COLO829 (cell line): Measurements from ENCODE around the gene SH3D19.
A peak's percentile ranks its signal among the peaks of the same experiment; 100 is the strongest.
"Not testable (repeated sequence)": the region's sequence is repeated elsewhere in the genome, so short reads cannot be mapped to it uniquely, and the experiment has no call there.

ENCODE experiments used
- DNase-seq: peaks from one replicate; pipeline ENCODE4 v3.0.0; 2012; ENCODE audit warnings: low spot score

Gene SH3D19

DNA sequence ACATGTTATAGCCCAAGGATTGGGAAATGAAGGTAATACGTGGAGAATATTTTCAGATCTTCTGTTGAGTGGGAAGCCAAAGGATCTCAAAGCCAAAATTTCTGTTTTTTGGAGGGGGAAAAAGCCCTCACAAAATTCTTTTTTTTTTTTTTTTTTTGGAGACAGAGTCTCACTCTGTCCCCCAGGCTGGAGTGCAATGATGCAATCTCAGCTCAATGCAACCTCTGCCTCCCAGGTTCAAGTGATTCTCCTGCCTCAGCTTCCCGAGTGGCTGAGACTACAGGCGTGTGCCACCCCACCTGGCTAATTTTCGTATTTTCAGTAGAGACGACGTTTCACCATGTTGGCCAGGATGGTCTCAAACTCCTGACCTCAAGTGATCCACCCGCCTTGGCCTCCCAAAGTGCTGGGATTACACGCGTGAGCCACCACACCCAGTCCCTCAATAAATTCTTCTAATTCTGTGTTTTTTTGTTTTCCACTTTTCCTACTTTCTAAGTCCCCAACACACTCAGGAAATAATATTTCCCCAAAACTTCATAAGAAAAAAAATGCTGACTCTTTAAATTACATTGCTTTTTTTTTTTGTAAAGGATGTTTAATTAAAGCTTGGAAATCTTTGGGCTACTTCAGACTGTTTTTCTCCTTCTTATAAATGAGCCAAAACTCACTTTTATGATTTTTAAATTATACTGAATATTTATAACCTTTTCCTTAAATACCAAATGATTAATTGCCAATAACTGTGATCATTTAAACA, 174.4 kb downstream of the SH3D19 start:
- no peak for DNase-seq

DNA sequence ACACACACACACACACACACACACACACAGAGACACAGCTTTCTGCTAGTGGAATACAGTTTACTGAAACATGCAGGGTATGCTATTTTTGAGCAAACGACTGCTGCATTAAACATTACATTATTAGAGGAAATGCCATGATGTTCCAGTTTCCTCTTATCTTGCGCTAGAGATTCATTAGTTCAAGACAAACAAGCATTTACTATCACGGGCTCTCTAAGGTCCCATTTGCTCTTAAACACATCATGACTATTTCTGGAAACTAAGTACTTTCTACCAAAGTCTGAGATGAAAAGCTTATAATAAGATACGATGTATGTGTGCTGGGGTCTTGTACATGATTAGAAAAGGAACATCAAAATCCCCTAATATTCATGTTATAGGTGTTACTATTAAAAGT, 177.1 kb downstream of the SH3D19 start:
- DNase-seq, result no peak

DNA sequence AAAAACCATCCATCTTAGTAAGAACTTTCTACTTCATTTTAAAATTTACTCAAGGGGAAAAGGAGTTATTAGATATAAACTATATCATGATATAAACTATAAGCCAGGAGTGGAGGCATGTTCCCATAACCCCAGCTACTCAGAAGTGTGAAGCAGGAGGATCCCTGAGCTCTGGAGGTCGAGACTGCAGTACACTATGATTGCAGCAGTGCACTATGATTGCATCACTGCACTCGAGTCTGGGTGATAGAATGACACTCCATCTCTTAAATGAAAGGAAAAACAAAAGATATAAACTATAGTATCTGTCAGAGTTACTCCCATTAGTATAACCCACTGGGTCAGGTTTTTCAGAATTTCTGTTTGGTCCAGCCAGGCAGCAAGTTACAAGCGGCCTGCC, 178.4 kb downstream of the SH3D19 start:
- DNase-seq, result no peak

DNA sequence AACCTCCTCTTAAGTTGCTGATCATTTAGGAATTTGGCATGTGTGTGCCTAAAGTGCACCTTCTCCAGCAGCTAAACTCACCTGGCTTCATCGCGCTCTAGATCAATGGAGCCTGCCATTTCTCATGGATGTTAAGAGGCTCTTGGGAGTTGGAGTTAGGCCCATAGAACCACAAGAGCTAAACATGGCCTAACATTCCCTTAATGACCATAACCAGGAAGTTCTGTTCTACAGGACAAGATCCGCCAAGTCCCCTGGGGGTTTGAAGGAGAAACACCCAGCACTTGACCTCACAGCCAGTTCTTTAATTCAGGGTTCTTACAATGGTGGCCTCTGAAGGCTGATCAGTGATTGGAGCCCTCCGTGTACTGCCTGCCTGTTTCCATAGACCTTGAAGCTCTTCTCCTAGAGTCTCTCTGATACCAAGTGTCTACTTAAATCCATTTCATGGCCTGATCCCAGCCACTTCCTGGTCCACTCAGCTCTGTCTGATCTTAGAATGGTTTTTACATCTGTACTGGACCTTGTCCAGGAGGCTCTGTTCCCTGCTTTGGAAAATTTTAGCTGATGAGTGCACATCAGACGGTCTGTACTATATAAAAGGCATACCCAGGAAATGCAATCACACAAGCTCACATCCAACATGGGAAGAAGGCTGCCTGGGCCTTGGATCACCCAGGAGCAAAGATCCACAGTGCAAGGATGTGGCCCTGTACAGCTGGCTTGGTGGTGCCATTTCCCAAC, 180.9 kb downstream of the SH3D19 start:
- no peak for DNase-seq

GRCh38 chr4:151143811-151144210, 181.6 kb downstream of the SH3D19 start:
- DNase-seq, result no peak

DNA sequence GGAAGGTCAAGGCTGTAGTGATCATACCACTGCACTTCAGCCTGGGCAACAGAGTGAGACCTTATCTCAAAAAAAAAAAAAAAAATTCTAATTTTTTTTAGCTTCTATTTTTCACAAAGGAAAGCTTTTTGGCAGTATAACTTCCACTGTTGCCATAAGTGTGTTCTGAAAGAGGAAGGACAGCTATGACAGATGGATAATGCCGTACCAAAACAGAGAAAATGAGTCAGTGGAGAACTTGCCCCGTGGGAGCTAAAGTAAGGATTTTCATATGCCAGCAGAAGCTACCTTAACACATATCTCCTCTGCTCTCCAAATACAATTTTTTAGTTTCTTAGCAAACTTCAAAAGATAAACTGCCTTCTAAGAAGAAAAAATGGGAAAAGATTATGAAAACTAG, 182.2 kb downstream of the SH3D19 start:
- no peak for DNase-seq

DNA sequence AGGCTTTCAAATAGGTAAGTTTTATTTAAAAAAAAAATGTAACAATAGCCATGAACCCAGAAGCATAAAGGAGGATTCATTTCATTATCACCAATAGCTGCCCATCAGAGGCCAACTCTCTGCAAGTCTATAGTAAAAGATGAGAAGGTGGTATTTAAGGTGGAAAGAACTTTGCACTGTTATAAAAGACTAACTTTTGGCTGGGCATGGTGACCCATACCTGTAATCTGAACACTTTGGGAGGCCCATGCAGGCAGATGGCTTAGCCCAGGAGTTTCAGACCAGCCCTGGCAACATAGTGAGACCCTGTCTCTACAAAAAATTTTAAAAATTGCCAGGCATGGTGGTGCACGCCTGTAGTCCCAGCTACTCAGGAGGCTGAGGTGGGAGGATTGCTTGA, 182.6 kb downstream of the SH3D19 start:
- no peak for DNase-seq

DNA sequence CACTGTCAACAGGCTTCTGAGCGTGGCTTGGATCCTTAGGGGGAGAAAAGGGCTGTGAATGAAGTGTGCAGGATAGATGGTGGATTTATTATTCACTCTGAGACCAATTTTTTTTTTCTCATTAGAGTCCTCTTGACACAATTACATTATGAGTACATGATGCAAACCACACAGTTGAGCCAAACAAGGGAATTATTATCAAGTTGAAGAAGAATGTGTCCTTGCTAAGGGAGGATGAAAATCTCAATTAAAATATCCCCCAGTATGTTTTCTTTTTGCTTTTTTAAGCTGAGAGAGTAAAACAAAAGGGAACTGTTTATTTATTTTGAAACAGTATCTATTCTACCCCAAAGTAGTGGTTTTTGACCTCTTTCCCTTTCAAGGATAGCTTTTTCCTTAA, 185.6 kb downstream of the SH3D19 start:
- DNase-seq, result no peak

- not testable (repeated sequence) for DNase-seq
Measured at GRCh38 chr4:151136048-151136447, 189.4 kb downstream of the SH3D19 start.

GRCh38 chr4:151133311-151133710, 192.1 kb downstream of the SH3D19 start:
- no peak for DNase-seq

GRCh38 chr4:151129796-151130195, 195.6 kb downstream of the SH3D19 start:
- DNase-seq, result no peak

DNA sequence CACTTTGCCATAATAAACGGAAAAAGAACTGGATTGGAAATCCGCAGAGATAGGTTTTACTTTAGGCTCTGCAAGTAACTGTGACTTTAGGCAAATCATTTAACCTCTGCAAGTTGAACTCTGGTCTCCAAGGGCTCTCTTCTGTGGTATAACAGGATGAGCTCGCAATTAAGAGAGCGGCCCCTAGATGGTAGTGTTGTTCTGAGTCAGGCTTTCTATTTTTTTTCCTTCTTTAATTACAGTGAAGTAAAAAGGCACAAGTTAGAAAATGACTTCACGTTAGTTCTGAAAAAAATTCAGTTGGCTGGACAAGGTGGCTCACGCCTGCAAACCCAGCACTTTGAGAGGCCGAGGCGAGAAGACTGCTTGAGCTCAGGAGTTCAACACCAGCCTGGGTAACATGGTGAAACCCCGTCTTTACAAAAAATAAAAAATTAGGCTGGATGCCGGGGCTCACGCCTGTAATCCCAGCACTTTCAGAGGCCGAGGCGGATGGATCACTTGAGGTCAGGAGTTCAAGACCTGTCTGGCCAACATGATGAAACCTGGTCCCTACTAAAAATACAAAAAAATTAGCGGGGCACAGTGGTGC, 207.9 kb downstream of the SH3D19 start:
- DNase-seq, result peak; percentile 80

GRCh38 chr4:151114986-151115385, 210.4 kb downstream of the SH3D19 start:
- DNase-seq, result no peak

GRCh38 chr4:151114338-151114737, 211.1 kb downstream of the SH3D19 start:
- DNase-seq, result no peak

DNA sequence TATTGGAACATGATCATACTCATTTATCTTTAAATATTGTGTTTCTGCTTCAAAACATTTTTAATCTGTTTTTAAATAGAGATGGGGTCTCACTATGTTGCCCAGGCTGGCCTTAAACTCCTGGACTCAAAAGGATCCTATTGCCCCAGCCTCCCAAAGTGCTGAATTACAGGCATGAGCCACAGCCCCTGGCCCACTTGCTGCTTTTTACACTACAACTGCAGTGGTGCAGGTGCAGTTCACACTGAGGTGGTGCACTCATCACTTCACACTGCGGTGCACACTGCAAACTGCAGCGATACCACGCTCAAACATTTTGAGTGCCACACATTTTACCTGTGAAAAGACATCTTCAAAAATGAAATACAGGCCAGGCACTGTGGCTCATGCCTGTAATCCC, 215.2 kb downstream of the SH3D19 start:
- no peak for DNase-seq

DNA sequence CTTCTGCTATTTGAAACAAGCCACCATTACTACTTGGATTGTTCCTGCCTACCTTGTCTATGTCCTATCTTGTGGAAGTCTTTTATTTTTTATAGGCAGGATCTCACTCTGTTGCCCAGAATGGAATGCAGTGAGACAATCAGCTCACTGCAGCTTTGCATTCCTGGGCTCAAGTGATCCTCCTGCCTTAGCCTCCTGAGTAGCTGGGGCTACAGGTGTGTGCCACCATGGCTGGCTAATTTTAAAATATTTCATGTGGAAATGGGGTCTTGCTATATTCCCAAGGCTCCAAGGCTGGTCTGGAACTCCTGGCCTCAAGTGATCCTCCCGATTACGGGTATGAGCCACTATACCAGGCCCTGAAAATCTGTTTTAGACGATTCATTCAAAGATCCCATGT, 218.3 kb downstream of the SH3D19 start:
- DNase-seq, result no peak

DNA sequence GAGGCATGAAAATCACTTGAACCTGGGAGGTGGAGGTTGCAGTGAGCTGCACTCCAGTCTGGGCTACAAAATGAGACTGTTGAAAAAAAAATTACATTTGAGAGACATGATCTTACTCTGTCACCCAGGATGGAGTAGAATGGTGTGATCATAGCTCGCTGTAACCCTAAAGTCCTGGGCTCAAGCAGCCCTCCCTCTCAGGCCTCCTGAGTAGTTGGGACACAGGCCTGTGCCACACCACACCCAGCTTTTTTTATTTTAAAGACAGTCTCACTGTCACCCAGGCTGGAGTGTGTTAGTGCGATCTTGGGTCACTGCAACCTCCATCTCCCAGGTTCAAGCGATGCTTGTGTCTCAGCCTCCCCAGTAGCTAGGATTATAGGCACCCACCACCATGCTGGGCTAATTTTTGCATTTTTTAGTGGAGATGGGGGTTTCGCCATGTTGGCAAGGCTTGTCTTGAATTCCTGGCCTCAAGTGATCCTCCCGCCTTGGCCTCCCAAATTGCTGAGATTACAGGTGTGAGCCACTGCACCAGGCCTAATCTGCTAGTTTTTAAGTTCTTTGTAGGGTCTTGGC, 219.9 kb downstream of the SH3D19 start:
- DNase-seq, result no peak

- no peak for DNase-seq
Measured at GRCh38 chr4:151104621-151105020, 220.8 kb downstream of the SH3D19 start.

GRCh38 chr4:151103758-151104157, 221.6 kb downstream of the SH3D19 start:
- no peak for DNase-seq

GRCh38 chr4:151100531-151100930, 224.9 kb downstream of the SH3D19 start:
- DNase-seq, result no peak

DNA sequence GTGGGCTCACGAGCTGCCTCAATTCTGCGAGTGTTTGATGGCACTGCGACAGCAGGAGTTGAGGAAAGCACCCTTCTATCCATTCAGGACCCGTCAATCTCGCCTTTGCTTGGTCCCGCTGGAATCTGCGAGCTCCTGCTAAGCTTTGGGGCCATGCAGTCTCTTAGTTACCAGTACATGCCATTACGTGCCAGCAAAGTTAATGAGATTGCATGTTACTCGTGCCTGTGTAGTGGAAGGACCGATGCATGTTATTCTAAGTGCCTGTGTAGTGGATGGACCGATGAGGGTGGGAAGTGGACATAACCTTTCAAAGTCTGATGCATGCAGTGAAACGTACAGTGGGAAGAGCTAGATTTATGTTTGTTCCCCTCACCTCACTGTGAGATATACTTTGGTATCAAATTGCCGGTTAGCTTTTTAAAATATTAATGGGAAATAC, 225.4 kb downstream of the SH3D19 start:
- no peak for DNase-seq

DNA sequence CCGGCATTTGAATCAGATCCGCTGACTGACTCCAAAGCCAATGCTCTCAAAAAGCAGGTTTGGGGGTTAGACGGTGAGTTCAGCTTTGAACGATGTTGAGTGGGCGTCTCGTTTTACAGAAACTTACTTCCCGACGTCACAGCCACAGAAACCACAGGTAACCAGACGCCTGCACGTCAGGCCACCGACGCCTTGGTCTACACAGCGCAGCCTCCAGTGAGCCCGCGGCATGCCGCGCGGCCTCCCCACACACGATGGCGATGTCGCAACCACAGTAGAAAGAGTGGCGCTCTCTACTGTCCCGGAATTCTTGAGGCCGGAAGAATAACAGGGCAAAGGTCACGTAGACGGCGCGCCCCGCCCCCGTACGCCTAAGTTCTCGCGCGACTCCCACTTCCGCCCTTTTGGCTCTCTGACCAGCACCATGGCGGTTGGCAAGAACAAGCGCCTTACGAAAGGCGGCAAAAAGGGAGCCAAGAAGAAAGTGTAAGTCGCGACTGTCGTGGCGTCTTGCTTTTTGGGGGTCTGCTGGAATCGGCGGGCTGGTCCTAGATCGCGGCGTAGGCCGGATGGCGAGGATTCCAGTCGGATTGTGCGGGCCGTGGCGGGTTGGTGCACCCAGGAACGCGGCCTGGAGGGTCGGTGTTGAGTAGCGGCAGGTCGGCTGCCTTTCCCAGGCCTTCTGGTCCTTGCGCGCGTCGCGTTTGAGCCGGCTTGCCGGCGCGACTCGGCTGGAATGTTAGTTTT, 226.0 kb downstream of the SH3D19 start, which contains the start of gene RPS3A:
TSS of gene RPS3A (plus strand) at position 400 of the 747 bp plus-strand sequence. CDS start at position 425, 25 bp downstream.
- peak; percentile 96 for DNase-seq
